Activated T-cell treated with anti-CD3 and anti-CD28 coated beads, Interleukin-2, amount 50 U/mL, for 4 hours (primary cell): ENCODE data around the gene CIT. TPM values are rescaled to one million over a fixed set of nuclear protein-coding genes. Genes with fewer than 3 reads are reported as not detected.

Experiments
- ATAC-seq, 2 donors: fragments of 200-7000 bp; cut with Tn5 transposase; one replicate each; pipeline ENCODE4 v1.10.0; 2021
- DNase-seq: peaks from one replicate; pipeline ENCODE4 v3.0.0-alpha.2; 2020
- H3K27me3 Mint-ChIP-seq: one replicate; pipeline ENCODE4 v1.8.0; 2021; ENCODE audit warnings: low read depth, mixed read lengths
- H3K36me3 Mint-ChIP-seq: one replicate; pipeline ENCODE4 v1.8.0; 2022; ENCODE audit warnings: mixed read lengths; ENCODE audit not compliant: insufficient read depth
- H3K4me1 Mint-ChIP-seq: one replicate; pipeline ENCODE4 v1.8.0; 2021; ENCODE audit warnings: low read depth, mixed read lengths
- H3K4me3 Mint-ChIP-seq: one replicate; pipeline ENCODE4 v1.8.0; 2021; ENCODE audit warnings: mild to moderate bottlenecking, moderate library complexity, mixed read lengths
- H3K9me3 Mint-ChIP-seq: one replicate; pipeline ENCODE4 v1.8.0; 2021; ENCODE audit warnings: mixed read lengths
- total RNA-seq, 3 donors: library from RNA; stranded (reverse); gene quantifications; one replicate each; pipeline ENCODE4 v1.2.1, GENCODE V29; 2021

CIT gene
- total RNA-seq, 3 donors from 2014 or later: 5.2 to 8.9 (median 5.3) TPM

GRCh38 chr12:119699199-119699760 lies 177.8 kb downstream of the CIT start:
- H3K9me3 Mint-ChIP-seq: no peaks in the 10 kb centered on the region
- no peak overlapping the region for H3K4me3 Mint-ChIP-seq
- no peaks in the 10 kb centered on the region for H3K36me3 Mint-ChIP-seq
- ATAC-seq: no peak
- no peak for DNase-seq
- no peaks in the 10 kb centered on the region for H3K4me1 Mint-ChIP-seq
- H3K27me3 Mint-ChIP-seq: no peaks in the 10 kb centered on the region

GRCh38 chr12:119696943-119697342 lies 180.2 kb downstream of the CIT start:
- no peaks in the 10 kb centered on the region for H3K9me3 Mint-ChIP-seq
- H3K4me3 Mint-ChIP-seq: no peak overlapping the region
- ATAC-seq: no peak
- no peaks in the 10 kb centered on the region for H3K4me1 Mint-ChIP-seq
- no peaks in the 10 kb centered on the region for H3K27me3 Mint-ChIP-seq
- no peak for DNase-seq
- H3K36me3 Mint-ChIP-seq: no peaks in the 10 kb centered on the region

GRCh38 chr12:119695034-119695433 lies 182.1 kb downstream of the CIT start:
- no peaks in the 10 kb centered on the region for H3K36me3 Mint-ChIP-seq
- ATAC-seq: no peak
- no peak for DNase-seq
- H3K27me3 Mint-ChIP-seq: no peaks in the 10 kb centered on the region
- no peaks in the 10 kb centered on the region for H3K9me3 Mint-ChIP-seq
- H3K4me3 Mint-ChIP-seq: no peak overlapping the region
- H3K4me1 Mint-ChIP-seq: no peaks in the 10 kb centered on the region

- no peaks in the 10 kb centered on the region for H3K36me3 Mint-ChIP-seq
These were observed 183.0 kb downstream of the CIT start for GRCh38 chr12:119694111-119694510.

GRCh38 chr12:119693511-119693910 lies 183.6 kb downstream of the CIT start:
- no peaks in the 10 kb centered on the region for H3K9me3 Mint-ChIP-seq
- H3K4me3 Mint-ChIP-seq: no peak overlapping the region
- no peaks in the 10 kb centered on the region for H3K36me3 Mint-ChIP-seq
- H3K4me1 Mint-ChIP-seq: no peaks in the 10 kb centered on the region
- no peak for ATAC-seq
- DNase-seq: no peak
- no peaks in the 10 kb centered on the region for H3K27me3 Mint-ChIP-seq

More at GRCh38 chr12:119694111-119694510, 183.0 kb downstream of the CIT start:
- Mint-ChIP-seq H3K9me3 (no peaks in the 10 kb centered on the region), H3K4me3 (no peak overlapping the region), H3K4me1 (no peaks in the 10 kb centered on the region), H3K27me3 (no peaks in the 10 kb centered on the region)
- ATAC-seq: no peak
- DNase-seq: no peak

GRCh38 chr12:119692997-119693396 lies 184.1 kb downstream of the CIT start:
- DNase-seq (no peak), ATAC-seq (no peak)
- H3K27me3 Mint-ChIP-seq: no peaks in the 10 kb centered on the region
- H3K9me3 Mint-ChIP-seq: no peaks in the 10 kb centered on the region
- H3K4me1 Mint-ChIP-seq: no peaks in the 10 kb centered on the region
- H3K36me3 Mint-ChIP-seq: no peaks in the 10 kb centered on the region
- no peak overlapping the region for H3K4me3 Mint-ChIP-seq

GRCh38 chr12:119692410-119692809 lies 184.7 kb downstream of the CIT start:
- no peak for DNase-seq
- no peaks in the 10 kb centered on the region for H3K4me1 Mint-ChIP-seq
- H3K27me3 Mint-ChIP-seq: no peaks in the 10 kb centered on the region
- no peak for ATAC-seq
- H3K36me3 Mint-ChIP-seq: no peaks in the 10 kb centered on the region
- no peak overlapping the region for H3K4me3 Mint-ChIP-seq
- no peaks in the 10 kb centered on the region for H3K9me3 Mint-ChIP-seq

- Mint-ChIP-seq H3K27me3 (no peaks in the 10 kb centered on the region), H3K4me3 (no peak overlapping the region), H3K36me3 (no peaks in the 10 kb centered on the region), H3K9me3 (no peaks in the 10 kb centered on the region), H3K4me1 (no peaks in the 10 kb centered on the region)
- DNase-seq: no peak
- ATAC-seq: no peak
These were observed 185.8 kb downstream of the CIT start for GRCh38 chr12:119691202-119691810.

GRCh38 chr12:119689935-119690500 lies 187.1 kb downstream of the CIT start:
- no peaks in the 10 kb centered on the region for H3K36me3 Mint-ChIP-seq
- H3K9me3 Mint-ChIP-seq: no peaks in the 10 kb centered on the region
- DNase-seq: no peak
- no peaks in the 10 kb centered on the region for H3K27me3 Mint-ChIP-seq
- no peaks in the 10 kb centered on the region for H3K4me1 Mint-ChIP-seq
- ATAC-seq: no peak
- no peak overlapping the region for H3K4me3 Mint-ChIP-seq

- peaks cover 2% of the 10 kb centered on the region for H3K4me1 Mint-ChIP-seq
- H3K27me3 Mint-ChIP-seq: no peaks in the 10 kb centered on the region
- H3K4me3 Mint-ChIP-seq: no peak overlapping the region
- no peak for ATAC-seq
- no peak for DNase-seq
- no peaks in the 10 kb centered on the region for H3K36me3 Mint-ChIP-seq
- H3K9me3 Mint-ChIP-seq: no peaks in the 10 kb centered on the region
These were observed 189.2 kb downstream of the CIT start for GRCh38 chr12:119687879-119688278.

- Mint-ChIP-seq H3K4me3 (no peak overlapping the region), H3K36me3 (peaks cover 2% of the 10 kb centered on the region), H3K9me3 (no peaks in the 10 kb centered on the region), H3K4me1 (peaks cover 6% of the 10 kb centered on the region), H3K27me3 (no peaks in the 10 kb centered on the region)
- no peak for DNase-seq
- no peak for ATAC-seq
These were observed 189.7 kb downstream of the CIT start for GRCh38 chr12:119687406-119687805.

- Mint-ChIP-seq H3K4me1 (peaks cover 12% of the 10 kb centered on the region), H3K36me3 (peaks cover 5% of the 10 kb centered on the region), H3K27me3 (no peaks in the 10 kb centered on the region), H3K4me3 (no peak overlapping the region), H3K9me3 (no peaks in the 10 kb centered on the region)
- ATAC-seq: no peak
- no peak for DNase-seq
These were observed 190.3 kb downstream of the CIT start for GRCh38 chr12:119686776-119687175.

- DNase-seq (no peak), ATAC-seq (no peak)
- Mint-ChIP-seq H3K27me3 (no peaks in the 10 kb centered on the region), H3K4me1 (peaks cover 12% of the 10 kb centered on the region), H3K4me3 (no peak overlapping the region), H3K36me3 (peaks cover 5% of the 10 kb centered on the region), H3K9me3 (no peaks in the 10 kb centered on the region)
These were observed 190.8 kb downstream of the CIT start for GRCh38 chr12:119686355-119686754.

- Mint-ChIP-seq H3K4me3 (no peak overlapping the region), H3K9me3 (no peaks in the 10 kb centered on the region), H3K36me3 (peaks cover 7% of the 10 kb centered on the region), H3K27me3 (no peaks in the 10 kb centered on the region), H3K4me1 (peaks cover 12% of the 10 kb centered on the region)
- ATAC-seq (no peak), DNase-seq (no peak)
These were observed 191.7 kb downstream of the CIT start for GRCh38 chr12:119685375-119685774.

GRCh38 chr12:119684711-119685369 lies 192.3 kb downstream of the CIT start:
- Mint-ChIP-seq H3K4me3 (no peak overlapping the region), H3K9me3 (no peaks in the 10 kb centered on the region), H3K36me3 (peaks cover 11% of the 10 kb centered on the region), H3K4me1 (peaks cover 12% of the 10 kb centered on the region), H3K27me3 (no peaks in the 10 kb centered on the region)
- ATAC-seq (no peak), DNase-seq (no peak)
